K562 (cell line): ENCODE data around the gene NAB1. TPM values are rescaled to one million over a fixed set of nuclear protein-coding genes. Genes with fewer than 3 reads are reported as not detected.

Experiments
- MECOM ChIP-seq: fragments of 250-450 bp; sonication (Bioruptor Pico); IDR thresholded peaks from 2 replicates; pipeline ENCODE4 v1.8.0; 2022; ENCODE audit warnings: inconsistent platforms
- polyA plus RNA-seq, 8 experiments: library from polyadenylated mRNA; depleted of rRNA in 4 of 8; stranded (reverse) in 5 of 8; unstranded in 3 of 8; fragments of >200 nt; fragmentation: Nextera tagmentation in 2 of 8; fragmentation: Illumina TruSeq in 1 of 8; extraction: Ambion mirVana in 2 of 8; extraction: Trizol in 1 of 8; gene quantifications; 2 replicates each; pipeline versions ENCODE4 v1.2.1 to v1.2.3, GENCODE V29; 2011 to 2014; ENCODE audit warnings: inconsistent platforms in 1 of 8, missing spikeins in 1 of 8
- total RNA-seq, 7 experiments: library from RNA; depleted of rRNA in 6 of 7; stranded (reverse); fragments of >200 nt in 6 of 7; fragmentation: Illumina TruSeq in 2 of 7; extraction: Trizol in 2 of 7; gene quantifications; 2 replicates each; pipeline versions ENCODE4 v1.2.1 to v1.2.3, GENCODE V29; 2011 to 2021; ENCODE audit warnings: low replicate concordance in 1 of 7

The NAB1 gene
- total and polyA plus RNA-seq, 9 of the 15 experiments (the other 6 are each of a cell fraction or from before 2014, with no cell fraction given): 3.1 to 23.0 (median 16.3) TPM

- TF ChIP-seq MECOM (CRISPR knock-in tag): no peak
- TF ChIP-seq, all 486 proteins: peak for 0
These were observed 91.6 kb downstream of the NAB1 start (continued) for GRCh38 chr2:190740449-190740848.

Other genes starting within 250 kb of the NAB1 start
- 7.1 and 8.5 TPM in 2 replicates for gene MFSD6, start 240.7 kb upstream of the NAB1 start, total RNA-seq (2014; rRNA removed)
- 3.9 and 5.3 TPM in 2 replicates for gene MFSD6, start 240.7 kb upstream of the NAB1 start, total RNA-seq (2014; rRNA removed; fragmentation: Illumina TruSeq; extraction: Trizol)
- 1.4 and 2.0 TPM in 2 replicates for gene MFSD6, start 240.7 kb upstream of the NAB1 start, total RNA-seq (2015; rRNA removed; fragmentation: Illumina TruSeq; extraction: Trizol)
- 6.3 and 6.6 TPM in 2 replicates for gene MFSD6, start 240.7 kb upstream of the NAB1 start, total RNA-seq (2021)
- gene MFSD6, start 240.7 kb upstream of the NAB1 start, polyA plus RNA-seq (2011; rRNA removed): 2.7 and 7.9 TPM in 2 replicates
- gene MFSD6, start 240.7 kb upstream of the NAB1 start, polyA plus RNA-seq (2014; fragmentation: Illumina TruSeq; extraction: Trizol): 5.1 and 6.1 TPM in 2 replicates
- gene MFSD6, start 240.7 kb upstream of the NAB1 start, polyA plus RNA-seq (2014; fragmentation: Nextera tagmentation; extraction: Ambion mirVana): 1 to 10 TPM; 1.1 to 1.2 TPM
- gene MFSD6, start 240.7 kb upstream of the NAB1 start, polyA plus RNA-seq (2014; rRNA removed): 4.4 and 4.6 TPM in 2 replicates
- gene NEMP2, start 114.4 kb upstream of the NAB1 start, total RNA-seq (2014; rRNA removed): 1.4 and 1.6 TPM in 2 replicates
- gene NEMP2, start 114.4 kb upstream of the NAB1 start, total RNA-seq (2014; rRNA removed; fragmentation: Illumina TruSeq; extraction: Trizol): 1.7 and 3.0 TPM in 2 replicates
- 2.0 and 2.2 TPM in 2 replicates for gene NEMP2, start 114.4 kb upstream of the NAB1 start, total RNA-seq (2015; rRNA removed; fragmentation: Illumina TruSeq; extraction: Trizol)
- gene NEMP2, start 114.4 kb upstream of the NAB1 start, total RNA-seq (2021): 2.4 and 3.3 TPM in 2 replicates
- gene NEMP2, start 114.4 kb upstream of the NAB1 start, polyA plus RNA-seq (2011; rRNA removed): 2.7 and 3.0 TPM in 2 replicates
- 1.1 and 2.0 TPM in 2 replicates for gene NEMP2, start 114.4 kb upstream of the NAB1 start, polyA plus RNA-seq (2014; fragmentation: Illumina TruSeq; extraction: Trizol)
- gene NEMP2, start 114.4 kb upstream of the NAB1 start, polyA plus RNA-seq (2014; fragmentation: Nextera tagmentation; extraction: Ambion mirVana): under 1 TPM; 0.32 to 0.36 TPM
- 3.0 and 5.0 TPM in 2 replicates for gene NEMP2, start 114.4 kb upstream of the NAB1 start, polyA plus RNA-seq (2014; rRNA removed)
- gene GLS, start 231.7 kb downstream of the NAB1 start, total RNA-seq (2014; rRNA removed): 60.8 and 63.2 TPM in 2 replicates
- 77.5 and 84.1 TPM in 2 replicates for gene GLS, start 231.7 kb downstream of the NAB1 start, total RNA-seq (2014; rRNA removed; fragmentation: Illumina TruSeq; extraction: Trizol)
- gene GLS, start 231.7 kb downstream of the NAB1 start, total RNA-seq (2015; rRNA removed; fragmentation: Illumina TruSeq; extraction: Trizol): 45.6 and 48.2 TPM in 2 replicates
- gene GLS, start 231.7 kb downstream of the NAB1 start, total RNA-seq (2021): 60.2 and 71.3 TPM in 2 replicates
- gene GLS, start 231.7 kb downstream of the NAB1 start, polyA plus RNA-seq (2011; rRNA removed): 44.4 and 61.7 TPM in 2 replicates
- 31.9 and 36.7 TPM in 2 replicates for gene GLS, start 231.7 kb downstream of the NAB1 start, polyA plus RNA-seq (2014; fragmentation: Illumina TruSeq; extraction: Trizol)
- 10 to 100 TPM; 13.7 to 17.0 TPM for gene GLS, start 231.7 kb downstream of the NAB1 start, polyA plus RNA-seq (2014; fragmentation: Nextera tagmentation; extraction: Ambion mirVana)
- gene GLS, start 231.7 kb downstream of the NAB1 start, polyA plus RNA-seq (2014; rRNA removed): 29.8 and 35.9 TPM in 2 replicates